A673 (cell line): ENCODE data around the gene THSD4. TPM values are rescaled to one million over a fixed set of nuclear protein-coding genes. Genes with fewer than 3 reads are reported as not detected.

ENCODE experiments used
- BruUV-seq: library from RNA; stranded (reverse); fragments of 400-500 nt; replicated peaks from 2 replicates; lab custom pipeline; 2021; lab: Mats Ljungman, UMichigan
- CTCF ChIA-PET: fragments of 300-600 bp; sonication (Branson Sonifier 250); formaldehyde crosslinking; loops from one replicate; lab custom pipeline; 2022; ENCODE audit warnings: antibody characterized with exemption; lab: Charles Lee
- POLR2A ChIA-PET: fragments of 300-600 bp; sonication (Branson Sonifier 250); formaldehyde crosslinking; loops from one replicate; lab custom pipeline; 2022; ENCODE audit warnings: antibody characterized with exemption; ENCODE audit not compliant: low non-redundant PET; lab: Charles Lee
- DNase-seq: peaks from one replicate; pipeline ENCODE4 v3.0.0-alpha.2; 2015; ENCODE audit warnings: low spot score
- H3K27ac ChIP-seq: fragments of 200-600 bp; sonication (generic); 2 replicates; pipeline ENCODE4 v1.5.1; 2016; ENCODE audit warnings: mixed run types, low read depth, mild to moderate bottlenecking, mixed read lengths, antibody characterized with exemption, low read length; ENCODE audit not compliant: poor library complexity, severe bottlenecking
- H3K27me3 ChIP-seq: fragments of 200-600 bp; sonication (generic); replicated peaks from 2 replicates; pipeline ENCODE4 v1.6.1; 2017; ENCODE audit warnings: mixed run types, low read depth, mild to moderate bottlenecking, mixed read lengths, antibody characterized with exemption, low read length; ENCODE audit not compliant: insufficient read depth, poor library complexity
- H3K36me3 ChIP-seq: fragments of 200-600 bp; sonication (generic); 2 replicates; pipeline ENCODE4 v1.6.1; 2016; ENCODE audit warnings: mixed run types, mild to moderate bottlenecking, mixed read lengths, antibody characterized with exemption, low read length; ENCODE audit not compliant: insufficient read depth, poor library complexity, severe bottlenecking
- H3K4me1 ChIP-seq: fragments of 200-600 bp; sonication (generic); 2 replicates; pipeline ENCODE4 v1.6.1; 2017; ENCODE audit warnings: mixed run types, mild to moderate bottlenecking, mixed read lengths, antibody characterized with exemption, low read length; ENCODE audit not compliant: insufficient read depth, poor library complexity, severe bottlenecking
- H3K4me3 ChIP-seq: fragments of 200-600 bp; sonication (generic); 2 replicates; pipeline ENCODE4 v1.5.1; 2016; ENCODE audit warnings: low read depth, mixed run types, mild to moderate bottlenecking, mixed read lengths, low read length; ENCODE audit not compliant: poor library complexity, severe bottlenecking
- H3K9me3 ChIP-seq: fragments of 200-600 bp; sonication (generic); 2 replicates; pipeline ENCODE4 v1.6.1; 2016; ENCODE audit warnings: mixed run types, low read depth, mild to moderate bottlenecking, mixed read lengths, antibody characterized with exemption, low read length; ENCODE audit not compliant: poor library complexity, severe bottlenecking
- EZH2 ChIP-seq: fragments of 200-600 bp; sonication (generic); IDR thresholded peaks from 2 replicates; pipeline ENCODE4 v1.6.1; 2017; ENCODE audit warnings: borderline replicate concordance, low read depth, mild to moderate bottlenecking, mixed read lengths, antibody characterized with exemption, low read length; ENCODE audit not compliant: poor library complexity, severe bottlenecking
- intact Hi-C: fragments of 100-400 bp; cut with micrococcal nuclease; formaldehyde crosslinking; loops from one replicate; pipeline ENCODE4 v1.10.0; 2022; ENCODE audit not compliant: unreplicated experiment
- total RNA-seq: library from RNA; stranded (reverse); gene quantifications from 2 replicates; pipeline ENCODE4 v1.2.3, GENCODE V29; 2021
- TF ChIP-seq, protein P1 (sequence below): fragments of 300-800, 200-600 bp; sonication (generic); conservative IDR thresholded peaks from 2 replicates; pipeline ENCODE4 v1.5.1; 2017; ENCODE audit warnings: low read depth, mild to moderate bottlenecking, antibody characterized with exemption, low read length, moderate library complexity, mixed read lengths

Gene THSD4
- total RNA-seq, 1 experiment from 2014 or later = 2.4 TPM

DNA sequence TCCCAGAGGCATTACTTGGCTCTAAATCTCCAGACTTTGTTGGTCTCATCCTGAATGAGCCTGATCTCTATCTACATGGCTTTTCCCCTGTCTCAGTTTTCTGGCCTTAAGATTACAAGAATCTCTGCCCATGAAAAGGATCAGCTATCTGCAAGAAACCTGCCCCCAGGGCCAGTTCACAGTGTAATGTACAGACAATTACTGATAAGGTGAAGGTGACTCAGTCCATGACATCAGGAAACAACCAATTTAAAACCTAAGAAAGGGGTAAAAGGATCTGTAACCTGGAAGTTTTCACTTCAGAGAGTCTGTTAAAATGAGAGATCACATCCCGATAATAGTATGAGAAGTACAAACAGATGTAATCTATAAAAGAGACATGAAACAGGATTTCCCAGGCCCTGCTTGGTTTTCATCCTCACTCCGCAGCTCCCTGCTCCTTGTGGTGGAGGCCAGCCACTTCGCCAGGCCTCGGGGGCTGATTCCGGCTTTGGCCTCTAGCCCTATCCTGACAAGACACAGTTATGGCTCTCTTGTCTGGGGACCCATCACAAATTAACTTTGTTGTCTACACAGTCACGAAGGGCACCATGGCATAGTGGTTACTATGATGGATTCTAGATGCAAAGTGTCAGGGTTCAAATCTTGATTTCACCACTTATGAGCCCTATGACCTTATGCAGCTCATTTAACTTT, 136.9 kb downstream of the THSD4 start:
- Histone ChIP-seq H3K4me1 (no peaks in the 10 kb centered on the region), H3K9me3 (no peaks in the 10 kb centered on the region), H3K36me3 (no peaks in the 10 kb centered on the region), H3K4me3 (no peak overlapping the region), H3K27me3 (no peaks in the 10 kb centered on the region), H3K27ac (no peak overlapping the region)
- DNase-seq = no peak
- intact Hi-C loops = no loop called here
- no TSS peak for BruUV-seq
- ChIA-PET POLR2A (no interaction called here), CTCF (no interaction called here)
- TF ChIP-seq EZH2 = no peak
- TF ChIP-seq, protein P1, sequence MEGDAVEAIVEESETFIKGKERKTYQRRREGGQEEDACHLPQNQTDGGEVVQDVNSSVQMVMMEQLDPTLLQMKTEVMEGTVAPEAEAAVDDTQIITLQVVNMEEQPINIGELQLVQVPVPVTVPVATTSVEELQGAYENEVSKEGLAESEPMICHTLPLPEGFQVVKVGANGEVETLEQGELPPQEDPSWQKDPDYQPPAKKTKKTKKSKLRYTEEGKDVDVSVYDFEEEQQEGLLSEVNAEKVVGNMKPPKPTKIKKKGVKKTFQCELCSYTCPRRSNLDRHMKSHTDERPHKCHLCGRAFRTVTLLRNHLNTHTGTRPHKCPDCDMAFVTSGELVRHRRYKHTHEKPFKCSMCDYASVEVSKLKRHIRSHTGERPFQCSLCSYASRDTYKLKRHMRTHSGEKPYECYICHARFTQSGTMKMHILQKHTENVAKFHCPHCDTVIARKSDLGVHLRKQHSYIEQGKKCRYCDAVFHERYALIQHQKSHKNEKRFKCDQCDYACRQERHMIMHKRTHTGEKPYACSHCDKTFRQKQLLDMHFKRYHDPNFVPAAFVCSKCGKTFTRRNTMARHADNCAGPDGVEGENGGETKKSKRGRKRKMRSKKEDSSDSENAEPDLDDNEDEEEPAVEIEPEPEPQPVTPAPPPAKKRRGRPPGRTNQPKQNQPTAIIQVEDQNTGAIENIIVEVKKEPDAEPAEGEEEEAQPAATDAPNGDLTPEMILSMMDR = no peak

DNA sequence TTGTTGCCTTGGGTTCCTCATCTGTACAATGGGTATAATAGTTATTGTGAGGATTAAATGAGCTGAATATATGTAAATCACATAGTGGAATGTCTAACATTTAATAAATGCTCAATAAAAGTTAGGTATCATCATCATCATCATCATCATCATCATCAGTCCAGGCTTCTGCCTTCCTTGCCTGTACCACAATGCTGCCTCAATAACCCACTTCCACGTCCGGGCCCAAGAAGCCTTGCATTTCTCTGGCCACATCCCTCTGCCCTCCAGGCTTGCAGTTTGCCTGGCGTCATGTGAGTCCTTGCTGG, 137.4 kb downstream of the THSD4 start:
- CTCF ChIA-PET = no interaction called here
- intact Hi-C loops = no loop called here
- POLR2A ChIA-PET = no interaction called here
- no peak for DNase-seq
- TF ChIP-seq, protein P1 = no peak
- TF ChIP-seq EZH2 = no peak
- no TSS peak for BruUV-seq
- H3K4me1 ChIP-seq = no peaks in the 10 kb centered on the region
- H3K9me3 ChIP-seq = no peaks in the 10 kb centered on the region
- H3K4me3 ChIP-seq = no peak overlapping the region
- no peak overlapping the region for H3K27ac ChIP-seq
- no peaks in the 10 kb centered on the region for H3K36me3 ChIP-seq
- H3K27me3 ChIP-seq = no peaks in the 10 kb centered on the region

DNA sequence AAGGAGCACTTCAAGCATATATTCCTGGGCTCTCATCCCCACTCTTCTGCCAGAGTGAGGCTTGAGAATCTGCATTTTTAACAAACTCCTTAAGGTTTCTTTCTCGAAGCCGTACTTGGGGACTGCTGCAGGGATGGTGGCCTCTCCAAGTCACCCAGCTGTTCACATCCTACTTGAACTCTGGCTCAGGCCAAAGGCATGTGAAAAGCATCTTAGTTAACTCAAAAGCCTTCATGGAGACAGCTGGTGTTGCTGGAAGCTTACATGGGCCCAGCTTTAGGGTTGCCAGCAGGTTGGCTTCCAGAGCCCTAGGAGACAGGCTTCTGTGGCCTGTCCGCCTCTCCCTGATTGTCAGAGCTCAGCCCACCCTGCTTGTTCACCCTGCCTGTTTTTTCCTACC, 139.2 kb downstream of the THSD4 start:
- no peak for DNase-seq
- H3K4me3 ChIP-seq = no peak overlapping the region
- no peaks in the 10 kb centered on the region for H3K36me3 ChIP-seq
- no peaks in the 10 kb centered on the region for H3K27me3 ChIP-seq
- POLR2A ChIA-PET = no interaction called here
- H3K27ac ChIP-seq = no peak overlapping the region
- CTCF ChIA-PET = no interaction called here
- no TSS peak for BruUV-seq
- intact Hi-C loops = no loop called here
- H3K9me3 ChIP-seq = no peaks in the 10 kb centered on the region
- H3K4me1 ChIP-seq = no peaks in the 10 kb centered on the region
- no peak for TF ChIP-seq EZH2
- TF ChIP-seq, protein P1 = no peak
